HG02610 (cell line): ENCODE measurements around the gene WDR81.
"Not testable (repeated sequence)": the region's sequence is repeated elsewhere in the genome, so short reads cannot be mapped to it uniquely, and the experiment has no call there.

Source experiments
- ATAC-seq: cut with Tn5 transposase; IDR thresholded peaks from one replicate; pipeline ENCODE4 v1.9.1; 2021; ENCODE audit warnings: mild to moderate bottlenecking, moderate library complexity; ENCODE audit not compliant: unreplicated experiment

The WDR81 gene

DNA sequence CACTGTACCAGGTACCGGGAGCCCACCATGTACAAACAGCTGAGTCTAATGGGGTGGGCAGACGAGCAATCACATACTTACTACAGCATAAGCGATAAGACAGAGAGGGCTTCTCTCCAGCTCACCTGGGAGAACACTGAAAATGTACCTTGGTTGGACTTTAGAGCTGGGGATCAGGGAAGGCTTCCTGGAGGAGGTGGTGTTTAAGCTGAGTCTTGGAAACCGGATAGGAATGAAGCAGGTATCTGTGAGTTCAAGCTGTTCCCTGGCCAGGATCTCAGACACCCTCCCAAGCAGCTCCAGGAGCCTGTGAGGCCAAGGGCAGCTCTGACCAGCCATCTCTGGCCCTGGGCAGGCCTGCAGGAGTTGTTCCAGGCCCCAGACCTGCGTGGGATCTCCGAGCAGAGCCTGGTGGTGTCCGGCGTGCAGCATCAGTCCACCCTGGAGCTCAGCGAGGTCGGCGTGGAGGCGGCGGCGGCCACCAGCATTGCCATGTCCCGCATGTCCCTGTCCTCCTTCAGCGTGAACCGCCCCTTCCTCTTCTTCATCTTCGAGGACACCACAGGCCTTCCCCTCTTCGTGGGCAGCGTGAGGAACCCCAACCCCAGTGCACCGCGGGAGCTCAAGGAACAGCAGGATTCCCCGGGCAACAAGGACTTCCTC lies 29.4 kb downstream of the WDR81 start:
- ATAC-seq = no peak

DNA sequence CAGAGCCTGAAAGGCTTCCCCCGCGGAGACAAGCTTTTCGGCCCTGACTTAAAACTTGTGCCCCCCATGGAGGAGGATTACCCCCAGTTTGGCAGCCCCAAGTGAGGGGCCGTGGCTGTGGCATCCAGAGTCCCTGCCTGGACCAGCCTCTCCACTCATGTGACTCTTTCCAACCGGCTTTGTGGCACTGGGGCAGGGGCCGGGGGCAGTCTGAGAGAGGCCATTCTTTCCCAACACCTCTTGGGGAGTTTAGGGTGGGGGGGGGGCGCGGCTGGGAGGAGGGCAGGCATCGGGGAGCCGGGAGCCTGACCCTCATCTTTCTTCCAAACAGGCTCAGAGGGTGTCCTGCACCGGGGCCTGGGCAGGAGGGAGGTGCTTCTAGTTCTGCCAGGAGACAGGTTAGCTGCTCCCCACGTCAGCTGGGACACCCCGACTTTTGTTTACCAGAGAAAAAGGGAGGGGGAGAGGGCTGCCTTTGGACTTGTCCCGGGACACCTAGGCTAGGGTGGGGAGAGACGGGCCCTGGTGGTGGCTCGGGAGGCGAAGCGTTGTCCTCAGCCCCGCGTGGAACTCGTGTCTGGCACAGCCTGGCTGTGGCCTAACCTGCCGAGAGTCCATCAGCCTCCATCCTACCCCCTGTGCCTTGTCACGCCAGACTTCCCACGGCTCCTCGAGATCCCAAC lies 30.1 kb downstream of the WDR81 start:
- no peak for ATAC-seq

DNA sequence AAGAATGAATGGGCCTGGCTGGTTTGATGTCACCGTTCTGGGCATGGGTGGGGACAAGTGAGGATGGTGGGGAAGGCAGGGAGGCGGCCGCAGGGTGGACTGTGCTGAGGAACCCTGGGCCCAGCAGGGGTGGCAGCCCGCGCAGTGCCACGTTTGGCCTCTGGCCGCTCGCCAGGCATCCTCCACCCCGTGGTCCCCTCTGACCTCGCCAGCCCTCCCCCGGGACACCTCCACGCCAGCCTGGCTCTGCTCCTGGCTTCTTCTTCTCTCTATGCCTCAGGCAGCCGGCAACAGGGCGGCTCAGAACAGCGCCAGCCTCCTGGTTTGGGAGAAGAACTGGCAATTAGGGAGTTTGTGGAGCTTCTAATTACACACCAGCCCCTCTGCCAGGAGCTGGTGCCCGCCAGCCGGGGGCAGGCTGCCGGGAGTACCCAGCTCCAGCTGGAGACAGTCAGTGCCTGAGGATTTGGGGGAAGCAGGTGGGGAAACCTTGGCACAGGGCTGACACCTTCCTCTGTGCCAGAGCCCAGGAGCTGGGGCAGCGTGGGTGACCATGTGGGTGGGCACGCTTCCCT lies 30.8 kb downstream of the WDR81 start:
- ATAC-seq = no peak

DNA sequence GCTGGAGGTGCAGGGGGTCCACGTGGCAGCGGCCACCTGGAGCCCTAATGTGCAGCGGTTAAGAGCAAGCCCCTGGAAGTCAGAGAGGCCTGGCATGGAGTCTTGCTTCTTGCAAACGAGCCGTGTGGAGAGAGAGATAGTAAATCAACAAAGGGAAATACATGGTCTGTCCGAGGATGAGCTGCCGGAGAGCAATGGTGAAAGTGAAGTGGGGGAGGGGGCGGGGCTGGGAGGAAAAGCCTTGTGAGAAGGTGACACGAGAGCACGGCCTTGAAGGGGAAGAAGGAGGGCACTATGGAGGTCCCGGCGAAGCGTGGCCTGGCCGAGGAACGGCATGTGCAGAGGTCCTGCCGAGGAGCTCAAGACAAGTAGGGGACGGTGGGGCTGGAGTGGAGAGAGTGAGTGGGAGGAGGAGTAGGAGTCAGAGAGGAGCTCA lies 31.3 kb downstream of the WDR81 start:
- ATAC-seq = no peak

DNA sequence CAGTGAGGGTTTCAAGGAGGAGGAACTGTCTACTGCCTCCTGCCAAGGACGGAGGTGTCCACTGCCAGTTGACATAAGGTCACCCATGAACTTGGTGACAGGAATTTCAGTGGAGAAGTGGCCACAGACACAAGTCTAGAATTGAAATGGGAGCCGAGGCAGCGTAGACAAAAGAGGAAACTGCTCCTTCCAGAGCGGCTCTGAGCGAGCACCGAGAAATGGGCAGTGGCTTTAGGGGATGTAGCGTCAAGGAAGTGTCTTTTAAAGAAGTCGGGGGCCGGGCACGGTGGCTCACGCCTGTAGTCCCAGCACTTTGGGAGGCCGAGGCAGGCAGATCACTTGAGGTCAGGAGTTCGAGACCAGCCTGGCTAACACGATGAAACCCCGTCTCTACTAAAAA lies 34.3 kb downstream of the WDR81 start:
- ATAC-seq = no peak

DNA sequence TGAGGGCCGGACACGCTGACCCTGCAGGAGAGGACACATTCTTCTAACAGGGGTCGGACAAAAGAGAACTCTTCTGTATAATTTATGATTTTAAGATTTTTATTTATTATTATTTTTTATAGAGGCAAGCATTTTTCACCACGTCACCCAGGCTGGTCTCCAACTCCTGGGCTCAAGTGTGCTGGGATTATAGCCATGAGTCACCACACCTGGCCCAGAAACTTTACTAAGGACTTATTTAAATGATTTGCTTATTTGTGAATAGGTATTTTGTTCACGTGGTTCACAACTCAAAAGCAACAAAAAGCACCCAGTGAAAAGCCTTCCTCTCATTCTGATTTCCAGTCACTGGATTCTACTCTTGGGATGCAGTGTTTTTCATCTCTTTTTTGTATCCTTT lies 35.0 kb downstream of the WDR81 start:
- ATAC-seq = no peak

DNA sequence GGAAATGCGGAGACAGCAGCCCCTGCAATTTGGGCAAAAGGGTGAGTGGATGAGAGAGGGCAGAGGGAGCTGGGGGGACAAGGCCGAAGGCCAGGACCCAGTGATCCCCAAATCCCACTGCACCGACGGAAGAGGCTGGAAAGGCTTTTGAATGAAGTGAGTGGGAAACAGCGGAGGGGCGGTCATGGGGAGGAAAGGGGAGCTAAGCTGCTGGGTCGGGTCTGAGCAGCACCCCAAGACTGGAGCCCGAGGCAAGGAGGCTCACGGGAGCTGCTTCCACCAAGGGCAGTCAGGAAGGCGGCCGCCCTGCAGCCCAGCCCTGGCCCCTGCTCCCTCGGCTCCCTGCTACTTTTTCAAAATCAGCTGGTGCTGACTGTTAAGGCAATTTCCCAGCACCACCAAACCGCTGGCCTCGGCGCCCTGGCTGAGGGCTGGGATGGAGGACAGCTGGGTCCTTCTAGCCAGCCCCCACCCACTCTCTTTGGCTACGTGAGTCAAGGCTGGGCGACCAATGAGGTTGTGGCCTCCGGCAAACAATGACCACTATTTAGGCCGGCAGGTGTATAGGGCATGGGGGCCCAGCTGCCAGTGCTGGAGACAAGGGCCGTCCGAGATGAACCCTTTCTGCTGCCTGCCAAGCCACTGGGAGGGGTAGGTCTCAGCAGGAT lies 37.9 kb downstream of the WDR81 start:
- ATAC-seq = no peak

DNA sequence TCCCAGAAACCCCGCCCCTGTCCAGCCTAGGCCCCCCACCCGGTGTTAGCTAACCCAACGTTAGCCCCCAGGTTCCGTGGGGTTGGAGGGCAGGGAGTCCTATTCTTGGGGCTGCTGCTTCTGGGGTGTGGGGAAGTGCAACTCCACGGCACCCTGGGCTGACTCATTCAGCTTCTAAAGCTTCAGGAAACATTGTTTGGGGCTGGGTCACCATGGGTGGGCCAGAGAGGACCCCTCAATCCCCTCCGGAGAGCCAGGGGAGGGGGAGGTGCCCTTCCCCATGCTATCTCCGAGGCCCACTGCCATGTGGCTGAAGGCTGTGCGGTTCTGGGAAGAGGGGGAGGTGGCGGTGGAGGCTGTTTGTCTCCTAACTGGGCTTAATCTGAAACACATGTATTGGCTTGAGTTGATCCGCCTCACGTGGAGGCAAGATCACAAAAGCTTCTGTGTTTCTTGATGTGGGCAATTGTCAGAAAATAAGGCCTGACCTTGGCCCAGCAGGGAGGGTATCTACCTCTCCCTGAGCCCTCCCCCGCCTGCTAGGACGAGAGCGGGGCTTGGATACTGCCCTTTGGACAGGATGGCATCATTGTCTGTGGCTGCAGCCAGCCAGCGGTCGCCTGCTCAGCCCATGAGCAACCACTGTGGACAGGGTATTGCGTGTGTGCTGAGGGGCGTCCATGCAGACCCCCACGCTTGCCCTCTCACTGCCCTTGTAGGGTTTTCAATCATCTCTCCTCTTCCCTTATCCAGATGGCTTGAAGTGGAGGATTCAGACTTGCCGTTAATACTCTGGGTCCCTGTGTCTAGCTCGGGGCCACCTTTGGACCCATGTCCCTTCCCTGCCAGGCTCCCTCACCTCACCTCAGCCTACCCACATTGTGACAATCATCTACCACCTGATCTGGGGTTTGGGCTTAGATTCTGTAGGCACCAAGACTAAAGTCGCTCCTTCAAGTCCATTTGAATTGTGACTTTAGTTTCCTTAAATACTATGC lies 38.7 kb downstream of the WDR81 start:
- ATAC-seq = no peak

DNA sequence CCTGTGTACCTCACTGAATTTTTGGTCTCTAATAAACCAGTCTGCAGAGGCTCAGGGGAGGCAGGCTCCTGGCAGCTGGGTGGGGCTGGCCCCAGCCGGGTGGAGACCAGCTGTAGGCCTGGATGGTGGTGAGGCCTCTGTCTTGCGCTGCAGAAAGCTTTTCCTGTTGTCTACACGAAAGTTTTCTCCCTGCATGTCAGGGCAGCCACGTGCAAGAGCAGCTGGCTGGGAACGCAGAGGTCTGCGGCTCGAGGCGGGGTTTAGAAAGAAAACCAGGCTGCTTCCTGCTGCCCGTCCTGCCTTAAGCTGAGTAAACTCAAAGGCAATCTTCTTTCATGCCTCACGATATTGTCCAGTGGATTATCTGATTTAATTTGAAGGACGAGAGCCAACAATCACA lies 39.8 kb downstream of the WDR81 start:
- no peak for ATAC-seq

DNA sequence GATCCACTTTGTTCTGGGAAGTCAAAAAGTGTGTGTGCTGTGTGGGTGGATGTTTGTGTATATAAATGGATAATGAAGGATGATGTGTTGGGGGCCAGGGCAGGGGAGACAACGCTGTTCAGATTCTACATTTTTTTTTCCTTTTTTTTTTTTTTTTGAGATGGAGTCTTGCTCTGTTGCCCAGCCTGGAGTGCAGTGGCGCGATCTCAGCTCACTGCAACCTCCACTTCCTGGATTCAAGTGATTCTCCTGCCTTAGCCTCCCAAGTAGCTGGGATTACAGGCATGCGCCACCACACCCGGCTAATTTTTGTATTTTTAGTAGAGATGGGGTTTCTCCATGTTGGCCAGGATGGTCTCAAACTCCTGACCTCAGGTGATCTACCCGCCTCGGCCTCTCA lies 40.2 kb downstream of the WDR81 start:
- ATAC-seq = not testable (repeated sequence)

DNA sequence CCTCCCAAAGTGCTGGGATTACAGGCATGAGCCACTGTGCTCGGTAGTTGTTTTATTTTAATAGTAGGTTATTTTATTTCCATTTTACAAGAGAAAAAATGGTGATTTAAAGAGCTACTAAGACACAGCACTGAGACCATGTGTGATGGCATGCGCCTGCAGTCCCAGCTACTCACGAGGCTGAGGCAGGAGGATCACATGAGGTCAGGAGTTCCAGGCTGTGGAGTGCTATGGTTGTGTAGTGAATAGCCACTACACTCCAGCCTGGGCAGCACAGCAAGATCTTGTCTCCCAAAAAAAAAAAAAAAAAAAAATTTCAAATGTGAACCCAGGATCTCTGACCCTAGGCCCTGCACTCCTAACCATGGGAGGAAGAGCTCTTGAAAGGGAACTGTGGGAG lies 41.1 kb downstream of the WDR81 start:
- ATAC-seq = no peak

DNA sequence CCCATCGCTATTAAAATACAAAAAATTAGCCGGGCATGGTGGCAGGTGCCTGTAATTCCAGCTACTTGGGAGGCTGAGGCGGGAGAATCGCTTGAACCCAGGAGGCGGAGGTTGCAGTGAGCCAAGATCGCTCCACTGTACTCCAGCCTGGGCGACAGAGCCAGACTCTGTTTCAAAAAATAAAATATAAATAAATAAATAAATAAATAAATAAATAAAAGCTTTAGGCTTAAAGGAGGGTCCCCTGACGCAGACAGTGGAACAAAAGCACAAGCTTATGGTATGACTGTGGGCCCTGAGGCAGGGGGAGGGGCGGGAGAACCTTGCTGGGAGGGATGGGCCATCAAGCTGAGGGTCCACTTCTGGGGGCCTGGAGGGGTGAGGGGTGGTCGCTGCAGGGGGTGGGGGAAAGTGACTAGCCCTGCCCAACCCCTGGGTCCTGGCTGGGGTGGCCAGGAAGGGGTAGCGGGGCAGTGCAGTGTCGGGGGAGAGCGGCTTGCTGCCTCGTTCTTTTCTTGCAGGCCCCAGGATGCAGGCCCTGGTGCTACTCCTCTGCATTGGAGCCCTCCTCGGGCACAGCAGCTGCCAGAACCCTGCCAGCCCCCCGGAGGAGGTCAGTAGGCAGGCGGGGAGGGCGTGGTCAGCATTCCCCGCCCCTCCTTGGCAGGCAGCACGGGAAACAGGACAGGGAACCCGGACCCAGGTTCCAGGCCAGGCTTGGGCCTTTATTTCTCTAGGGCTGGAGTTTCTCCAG lies 42.1 kb downstream of the WDR81 start:
- ATAC-seq = no peak

DNA sequence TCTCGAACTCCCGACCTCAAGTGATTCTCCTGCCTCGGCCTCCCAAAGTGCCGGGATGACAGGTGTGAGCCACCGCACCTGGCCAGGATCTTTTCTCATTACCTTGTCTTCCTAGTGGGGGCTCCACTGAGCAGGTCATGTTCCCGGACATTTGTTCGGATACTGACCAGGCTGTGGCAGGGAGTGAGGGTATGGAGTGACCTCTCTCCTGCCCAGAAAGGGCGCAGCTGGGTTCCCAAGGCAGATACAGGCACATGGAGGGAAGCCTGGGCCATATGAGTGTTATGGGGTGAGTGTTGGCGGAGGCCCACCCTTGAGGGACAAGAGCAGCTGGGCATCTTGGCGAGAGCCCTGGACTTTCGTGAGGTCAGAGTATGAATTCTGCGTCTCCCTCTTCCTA lies 42.9 kb downstream of the WDR81 start:
- no peak for ATAC-seq

DNA sequence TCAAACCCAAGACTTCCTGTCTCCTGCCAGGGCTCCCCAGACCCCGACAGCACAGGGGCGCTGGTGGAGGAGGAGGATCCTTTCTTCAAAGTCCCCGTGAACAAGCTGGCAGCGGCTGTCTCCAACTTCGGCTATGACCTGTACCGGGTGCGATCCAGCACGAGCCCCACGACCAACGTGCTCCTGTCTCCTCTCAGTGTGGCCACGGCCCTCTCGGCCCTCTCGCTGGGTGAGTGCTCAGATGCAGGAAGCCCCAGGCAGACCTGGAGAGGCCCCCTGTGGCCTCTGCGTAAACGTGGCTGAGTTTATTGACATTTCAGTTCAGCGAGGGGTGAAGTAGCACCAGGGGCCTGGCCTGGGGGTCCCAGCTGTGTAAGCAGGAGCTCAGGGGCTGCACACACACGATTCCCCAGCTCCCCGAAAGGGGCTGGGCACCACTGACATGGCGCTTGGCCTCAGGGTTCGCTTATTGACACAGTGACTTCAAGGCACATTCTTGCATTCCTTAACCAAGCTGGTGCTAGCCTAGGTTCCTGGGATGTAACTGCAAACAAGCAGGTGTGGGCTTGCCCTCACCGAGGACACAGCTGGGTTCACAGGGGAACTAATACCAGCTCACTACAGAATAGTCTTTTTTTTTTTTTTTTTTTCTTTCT lies 45.4 kb downstream of the WDR81 start:
- ATAC-seq = no peak

DNA sequence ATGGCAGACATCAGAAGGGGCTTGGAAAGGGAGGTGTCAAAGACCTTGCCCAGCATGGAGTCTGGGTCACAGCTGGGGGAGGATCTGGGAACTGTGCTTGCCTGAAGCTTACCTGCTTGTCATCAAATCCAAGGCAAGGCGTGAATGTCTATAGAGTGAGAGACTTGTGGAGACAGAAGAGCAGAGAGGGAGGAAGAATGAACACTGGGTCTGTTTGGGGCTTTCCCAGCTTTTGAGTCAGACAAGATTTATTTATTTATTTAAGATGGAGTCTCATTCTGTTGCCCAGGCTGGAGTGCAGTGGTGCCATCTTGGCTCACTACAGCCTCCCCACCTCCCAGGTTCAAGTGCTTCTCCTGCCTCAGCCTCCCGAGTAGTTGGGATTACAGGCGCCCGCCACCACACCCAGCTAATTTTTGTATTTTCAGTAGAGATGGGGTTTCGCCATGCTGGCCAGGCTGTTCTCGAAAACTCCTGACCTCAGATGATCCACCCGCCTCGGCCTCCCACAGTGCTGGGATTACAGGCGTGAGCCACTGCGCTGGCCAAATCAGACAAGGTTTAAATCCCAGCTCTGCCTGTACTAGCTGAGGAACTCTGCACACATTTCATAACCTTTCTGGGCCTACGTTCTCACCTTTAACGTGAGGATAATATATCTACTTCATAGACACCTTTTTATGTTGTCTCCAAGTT lies 48.6 kb downstream of the WDR81 start:
- ATAC-seq = not testable (repeated sequence)

DNA sequence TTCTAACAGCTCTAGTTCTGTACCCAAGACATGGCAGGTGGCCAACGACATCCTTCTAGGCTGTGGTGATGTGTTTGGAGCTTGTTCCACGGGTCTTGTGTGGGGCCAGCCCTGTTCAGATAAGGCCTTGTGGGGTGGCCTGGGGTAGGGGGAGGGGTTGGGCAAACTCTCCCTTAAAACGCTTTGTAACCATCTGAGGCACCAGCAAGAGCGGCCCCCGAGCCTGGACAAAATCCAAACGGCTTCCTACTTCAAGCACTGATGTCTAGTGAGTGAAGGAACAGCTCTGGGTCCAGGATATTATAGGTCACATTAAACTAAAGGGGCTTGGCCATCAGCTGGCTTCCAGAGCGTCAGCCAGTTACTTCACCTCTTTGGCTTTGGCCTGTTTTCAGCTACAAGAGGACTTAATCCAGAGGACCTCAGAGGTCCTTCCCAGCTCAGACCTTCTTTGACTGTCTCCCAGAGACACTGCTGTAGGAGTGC lies 49.2 kb downstream of the WDR81 start:
- ATAC-seq = no peak

DNA sequence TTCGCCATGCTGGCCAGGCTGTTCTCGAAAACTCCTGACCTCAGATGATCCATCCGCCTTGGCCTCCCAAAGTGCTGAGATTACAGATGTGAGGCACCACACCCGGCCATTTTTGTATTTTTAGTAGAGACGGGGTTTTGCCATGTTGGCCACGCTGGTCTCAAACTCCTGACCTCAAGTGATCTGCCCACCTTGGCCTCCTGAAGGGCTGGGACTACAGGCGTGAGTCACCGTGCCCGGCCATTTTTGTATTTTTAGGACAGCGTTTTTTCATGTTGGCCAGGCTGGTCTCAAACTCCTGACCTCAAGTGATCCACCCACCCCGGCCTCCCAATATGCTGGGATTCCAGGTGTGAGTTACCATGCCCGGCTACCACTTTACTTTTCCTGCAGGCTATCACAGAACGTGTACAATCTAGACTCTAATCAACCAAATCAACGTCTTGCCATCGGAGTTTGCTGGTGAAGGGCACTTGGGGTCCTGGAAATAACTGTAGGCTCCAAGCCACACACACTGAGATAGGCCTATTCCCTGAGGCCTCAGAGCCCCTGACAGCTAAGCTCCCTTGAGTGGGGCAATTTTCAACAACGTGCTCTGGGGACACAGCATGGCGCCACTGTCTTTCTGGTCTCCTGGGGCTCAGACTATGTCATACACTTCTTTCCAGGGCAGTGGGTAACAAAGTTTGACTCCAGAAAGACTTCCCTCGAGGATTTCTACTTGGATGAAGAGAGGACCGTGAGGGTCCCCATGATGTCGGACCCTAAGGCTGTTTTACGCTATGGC lies 50.1 kb downstream of the WDR81 start:
- ATAC-seq = no peak

DNA sequence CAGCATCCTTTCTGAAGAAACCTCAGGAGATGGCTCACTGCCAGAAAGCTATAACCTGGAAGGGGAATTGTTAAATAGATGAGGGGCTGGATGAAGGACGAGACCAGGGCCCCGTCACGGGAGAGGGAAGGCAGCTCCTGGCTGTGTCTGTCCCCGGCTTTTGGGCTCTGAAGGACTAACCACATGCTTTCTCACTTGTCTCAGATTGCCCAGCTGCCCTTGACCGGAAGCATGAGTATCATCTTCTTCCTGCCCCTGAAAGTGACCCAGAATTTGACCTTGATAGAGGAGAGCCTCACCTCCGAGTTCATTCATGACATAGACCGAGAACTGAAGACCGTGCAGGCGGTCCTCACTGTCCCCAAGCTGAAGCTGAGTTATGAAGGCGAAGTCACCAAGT lies 51.8 kb downstream of the WDR81 start:
- no peak for ATAC-seq
